Measurements from ENCODE around the gene PATJ. TPM values are rescaled to one million over a fixed set of nuclear protein-coding genes. Genes with fewer than 3 reads are reported as not detected.

Gene PATJ
- total and polyA plus RNA-seq, 2 donors (not counting 3 experiments of a cell fraction or from before 2014, with no cell fraction given) = 1.1 to 3.0 TPM

- H3K9ac ChIP-seq (replicated peaks; ENCODE audit: extremely low read depth, insufficient read depth, low read length) = no peak overlapping the region
- TF ChIP-seq EZH2 (IDR thresholded peaks at IDR 0.05; ENCODE audit: borderline replicate concordance, low read depth, low read length, severe bottlenecking) (no peak), GATA2 (IDR thresholded peaks at IDR 0.05; ENCODE audit: insufficient read depth, insufficient read length, low read depth, low read length) (no peak), POLR2AphosphoS5 (IDR thresholded peaks at IDR 0.05; ENCODE audit: insufficient read depth, low read depth, low read length) (no peak), CTCF (IDR thresholded peaks at IDR 0.05; ENCODE audit: extremely low read depth in 1 of 2, insufficient read depth in 1 of 2, low read depth in 1 of 2, low read length in 2 of 2) (no peak), MAX (IDR thresholded peaks at IDR 0.05; ENCODE audit: insufficient read depth, insufficient read length) (no peak), FOS (IDR thresholded peaks at IDR 0.05; ENCODE audit: borderline replicate concordance, insufficient read depth, low read length) (no peak), POLR2A (IDR thresholded peaks at IDR 0.05; ENCODE audit: low read depth, low read length) (no peak), JUN (IDR thresholded peaks at IDR 0.05; ENCODE audit: borderline replicate concordance, insufficient read depth, insufficient read length, low read depth) (no peak), MYC (IDR thresholded peaks at IDR 0.05; ENCODE audit: low read depth, low read length) (no peak)
- dilution Hi-C loops (cut with MboI; ENCODE audit: extremely low pct_ligation_motif_present, low sequenced_read_pairs) (no loop called here), intact Hi-C loops (cut with micrococcal nuclease) (no loop called here)
- ChIA-PET CTCF (interaction anchor here (1.5 kb wide), 1 partner anchor 7 kb away, joined by 4 read pairs; no protein-coding TSS in a partner anchor), POLR2A (no interaction called here)
- no peak overlapping the region for H2AFZ ChIP-seq (ENCODE audit: low read depth, low read length)
- DNase-seq (ENCODE audit: low read depth, low spot score) (no peak), FAIRE-seq (no peak)
- no peaks in the 10 kb centered on the region for H3K27me3 ChIP-seq (ENCODE audit: control insufficient read depth in 2 of 2, insufficient read depth in 2 of 2, low read length in 2 of 2)
- H4K20me1 ChIP-seq (replicated peaks; ENCODE audit: control insufficient read depth, extremely low read depth, insufficient read depth, low read length) = no peaks in the 10 kb centered on the region
- no peaks in the 10 kb centered on the region for H3K9me3 ChIP-seq (replicated peaks; ENCODE audit: control insufficient read depth, insufficient read depth, low read length)
- no peak overlapping the region for H3K4me3 ChIP-seq (replicated peaks in 1 of 3; ENCODE audit: insufficient read depth in 1 of 3, low read depth in 1 of 3, low read length in 3 of 3)
- no peak overlapping the region for H3K27ac ChIP-seq (ENCODE audit: insufficient read depth, low read depth, low read length)
- no peak overlapping the region for H3K4me2 ChIP-seq (ENCODE audit: insufficient read depth, low read length)
- no TSS peak for BruUV-seq (replicated peaks)
- H3K4me1 ChIP-seq (ENCODE audit: control insufficient read depth, extremely low read depth, insufficient read depth, low read length) = no peaks in the 10 kb centered on the region
- no peaks in the 10 kb centered on the region for H3K79me2 ChIP-seq (ENCODE audit: control insufficient read depth, insufficient read depth, low read length)
- no peaks in the 10 kb centered on the region for H3K9me1 ChIP-seq (replicated peaks; ENCODE audit: control insufficient read depth, extremely low read depth, insufficient read depth, low read length)
- H3K36me3 ChIP-seq (ENCODE audit: control insufficient read depth in 2 of 2, extremely low read depth in 1 of 2, insufficient read depth in 2 of 2, low read length in 2 of 2) = no peaks in the 10 kb centered on the region
Measured at GRCh38 chr1:61807606-61808140, 65.4 kb downstream of the PATJ start.

Measured in endothelial cell of umbilical vein (primary cell).